Astrocyte (in vitro differentiated cells and primary cell): Measurements from ENCODE around the gene MEI4.

Experiments used
- EZH2 ChIP-seq: IDR thresholded peaks from 2 replicates; pipeline ENCODE4 v1.6.1; 2012; ENCODE audit warnings: mild to moderate bottlenecking, low read length, inconsistent platforms; ENCODE audit not compliant: insufficient read depth
- TF ChIP-seq, protein P1 (sequence below): IDR thresholded peaks from 2 replicates; pipeline ENCODE4 v1.5.1; 2011; ENCODE audit warnings: low read depth, mild to moderate bottlenecking, inconsistent platforms, low read length, moderate library complexity; ENCODE audit not compliant: insufficient read depth

DNA sequence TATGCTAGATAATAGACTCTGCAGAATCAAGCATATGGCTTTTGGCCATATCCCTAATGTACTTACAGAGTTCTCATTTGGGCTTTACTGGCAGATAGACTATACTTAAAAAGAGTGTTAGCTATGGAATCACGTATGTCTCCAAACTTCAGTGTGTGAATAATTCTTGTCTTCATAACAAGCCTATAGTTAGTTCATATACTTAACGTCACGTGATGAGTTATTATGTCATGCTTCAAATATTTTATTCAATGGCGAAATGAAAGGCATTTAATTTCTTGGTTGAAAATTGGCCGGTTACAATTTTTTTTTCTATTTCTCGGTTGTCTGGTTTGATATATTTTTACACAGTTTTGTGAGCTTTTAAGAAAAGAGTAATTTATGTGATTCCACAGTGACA lies 62.7 kb downstream of the MEI4 start:
- TF ChIP-seq, protein P1, sequence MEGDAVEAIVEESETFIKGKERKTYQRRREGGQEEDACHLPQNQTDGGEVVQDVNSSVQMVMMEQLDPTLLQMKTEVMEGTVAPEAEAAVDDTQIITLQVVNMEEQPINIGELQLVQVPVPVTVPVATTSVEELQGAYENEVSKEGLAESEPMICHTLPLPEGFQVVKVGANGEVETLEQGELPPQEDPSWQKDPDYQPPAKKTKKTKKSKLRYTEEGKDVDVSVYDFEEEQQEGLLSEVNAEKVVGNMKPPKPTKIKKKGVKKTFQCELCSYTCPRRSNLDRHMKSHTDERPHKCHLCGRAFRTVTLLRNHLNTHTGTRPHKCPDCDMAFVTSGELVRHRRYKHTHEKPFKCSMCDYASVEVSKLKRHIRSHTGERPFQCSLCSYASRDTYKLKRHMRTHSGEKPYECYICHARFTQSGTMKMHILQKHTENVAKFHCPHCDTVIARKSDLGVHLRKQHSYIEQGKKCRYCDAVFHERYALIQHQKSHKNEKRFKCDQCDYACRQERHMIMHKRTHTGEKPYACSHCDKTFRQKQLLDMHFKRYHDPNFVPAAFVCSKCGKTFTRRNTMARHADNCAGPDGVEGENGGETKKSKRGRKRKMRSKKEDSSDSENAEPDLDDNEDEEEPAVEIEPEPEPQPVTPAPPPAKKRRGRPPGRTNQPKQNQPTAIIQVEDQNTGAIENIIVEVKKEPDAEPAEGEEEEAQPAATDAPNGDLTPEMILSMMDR = no peak
- TF ChIP-seq EZH2 = no peak
